Adrenal gland (tissue), 12 donors: ENCODE results near the gene AGFG1. TPM values are rescaled to one million over a fixed set of nuclear protein-coding genes. Genes with fewer than 3 reads are reported as not detected.
A peak's percentile ranks its signal among the peaks of the same experiment; 100 is the strongest.

ENCODE experiments used
- DNase-seq, 7 donors: peaks; one replicate each; pipeline ENCODE4 v3.0.0-alpha.2; 2019 to 2020
- H3K27ac ChIP-seq, 5 donors: fragments of 200-600 bp; sonication (generic) in 4 of 5; 1 replicate in 3 of 5; 2 replicates in 2 of 5; pipeline versions ENCODE4 v1.5.1 to v1.8.0; 2016 to 2020; ENCODE audit warnings: mild to moderate bottlenecking in 1 of 5
- H3K27me3 ChIP-seq: fragments of 200-600 bp; 2 replicates; pipeline ENCODE4 v1.8.0; 2021
- H3K36me3 ChIP-seq, 2 donors: fragments of 200-600 bp; replicated peaks in 1 of 2; 1 replicate in 1 of 2; 2 replicates in 1 of 2; pipeline versions ENCODE4 v1.5.1 to v1.8.0; 2018 to 2022
- H3K4me1 ChIP-seq, 2 donors: fragments of 200-600 bp; replicated peaks in 1 of 2; 1 replicate in 1 of 2; 2 replicates in 1 of 2; pipeline versions ENCODE4 v1.5.1 to v1.8.0; 2018 to 2021
- H3K4me3 ChIP-seq, 4 donors: fragments of 200-600 bp; sonication (generic) in 3 of 4; one replicate each; pipeline ENCODE4 v1.5.1; 2016 to 2018
- H3K9me3 ChIP-seq, 3 donors: fragments of 200-600 bp; sonication (generic) in 1 of 3; replicated peaks in 1 of 3; 1 replicate in 2 of 3; 2 replicates in 1 of 3; pipeline versions ENCODE4 v1.5.1 to v1.8.0; 2016 to 2021
- POLR2A ChIP-seq, 2 donors: fragments of 450-650 bp; IDR thresholded peaks; one replicate each; pipeline ENCODE4 v1.6.1; 2017; ENCODE audit warnings: antibody characterized with exemption in 2 of 2, mild to moderate bottlenecking in 2 of 2, moderate library complexity in 1 of 2
- WGBS, 4 donors: extraction: QIAGEN DNeasy Blood & Tissue Kit in 2 of 4; methylation state at CpG; one replicate each; pipeline versions ENCODE4 v1.1.5 to v1.1.7; 2013 to 2017; 5-methylcytosine and 5-hydroxymethylcytosine counted together
- intact Hi-C, 2 donors: fragments of 100-400 bp; cut with DNase I; formaldehyde crosslinking; loops; one replicate each; pipeline versions ENCODE4 v1.14.1 to v1.15.0; 2022 to 2023
- polyA plus RNA-seq, 3 donors: library from polyadenylated mRNA; stranded (reverse); fragments of 200-250 nt in 2 of 3; fragments of 350-450 nt in 1 of 3; fragmentation: Illumina TruSeq in 1 of 3; extraction: RNeasy Lipid Tissue Mini Kit (QIAGEN cat#74804) in 1 of 3; gene quantifications; one replicate each; pipeline ENCODE4 v1.2.3, GENCODE V29; 2013 to 2014
- total RNA-seq, 9 donors: library from RNA; depleted of rRNA in 4 of 9; stranded (reverse); fragments of >200 nt in 4 of 9; fragments of 120-200 nt in 1 of 9; fragmentation: NEBNext Ultra II Directional in 1 of 9; extraction: Animal tissue kit (Norgen Biotek cat#: 25700) in 1 of 9; gene quantifications; one replicate each; pipeline versions ENCODE4 v1.1.0 to v1.2.4, GENCODE V29; 2013 to 2023
- TF ChIP-seq, protein P1 (sequence below), 6 experiments: fragments of 450-650 bp in 4 of 6; fragments of 200-600 bp in 2 of 6; sonication (generic) in 1 of 6; IDR thresholded peaks; 1 replicate in 5 of 6; 2 replicates in 1 of 6; pipeline versions ENCODE4 v1.5.1 to v1.8.0; 2016 to 2021; ENCODE audit warnings: antibody characterized with exemption in 6 of 6, mild to moderate bottlenecking in 2 of 6, moderate library complexity in 1 of 6
- donor health status: healthy with polysubstance abuse.
- donor health status: Bipolar disorder and iron deficiency.
- donor health status: DM: yes; HTN: yes; CAD: no.
- donor health status: DM: no; HTN: no; CAD: no.
- donor health status: DM: no; HTN: no; CAD: no.
- donor health status: DM: yes; HTN: yes; CAD: no.

Gene AGFG1
- total and polyA plus RNA-seq, 12 donors, result 13.5 to 117 (median 64.7) TPM

DNA sequence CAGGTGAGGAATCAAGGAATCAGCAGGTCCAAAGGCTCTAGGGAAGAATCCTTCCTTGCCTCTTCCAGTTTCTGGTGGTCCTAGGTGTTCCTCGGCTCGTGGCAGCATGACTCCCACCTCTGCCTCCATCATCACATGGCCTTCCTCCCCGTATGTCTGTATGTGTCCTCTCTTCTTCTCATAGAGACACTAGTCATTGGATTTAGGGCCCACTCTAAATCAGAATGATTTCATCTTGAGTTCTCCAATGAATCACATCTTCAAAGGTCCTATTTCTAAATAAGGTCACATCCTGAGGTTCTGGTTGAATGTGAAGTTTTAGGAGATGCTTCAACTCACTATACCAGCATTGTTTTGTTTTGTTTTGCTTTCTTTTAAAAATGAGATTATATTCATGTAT, 11.1 kb upstream of the AGFG1 start:
- DNase-seq, result no peak
- Histone ChIP-seq H3K9me3 (no peaks in the 10 kb centered on the region), H3K4me1 (peaks cover 8 to 23% of the 10 kb centered on the region in 2 donors), H3K4me3 (no peak overlapping the region), H3K36me3 (no peaks in the 10 kb centered on the region), H3K27ac (no peak overlapping the region), H3K27me3 (no peaks in the 10 kb centered on the region)
- intact Hi-C loops, result no loop called here
- TF ChIP-seq, protein P1, sequence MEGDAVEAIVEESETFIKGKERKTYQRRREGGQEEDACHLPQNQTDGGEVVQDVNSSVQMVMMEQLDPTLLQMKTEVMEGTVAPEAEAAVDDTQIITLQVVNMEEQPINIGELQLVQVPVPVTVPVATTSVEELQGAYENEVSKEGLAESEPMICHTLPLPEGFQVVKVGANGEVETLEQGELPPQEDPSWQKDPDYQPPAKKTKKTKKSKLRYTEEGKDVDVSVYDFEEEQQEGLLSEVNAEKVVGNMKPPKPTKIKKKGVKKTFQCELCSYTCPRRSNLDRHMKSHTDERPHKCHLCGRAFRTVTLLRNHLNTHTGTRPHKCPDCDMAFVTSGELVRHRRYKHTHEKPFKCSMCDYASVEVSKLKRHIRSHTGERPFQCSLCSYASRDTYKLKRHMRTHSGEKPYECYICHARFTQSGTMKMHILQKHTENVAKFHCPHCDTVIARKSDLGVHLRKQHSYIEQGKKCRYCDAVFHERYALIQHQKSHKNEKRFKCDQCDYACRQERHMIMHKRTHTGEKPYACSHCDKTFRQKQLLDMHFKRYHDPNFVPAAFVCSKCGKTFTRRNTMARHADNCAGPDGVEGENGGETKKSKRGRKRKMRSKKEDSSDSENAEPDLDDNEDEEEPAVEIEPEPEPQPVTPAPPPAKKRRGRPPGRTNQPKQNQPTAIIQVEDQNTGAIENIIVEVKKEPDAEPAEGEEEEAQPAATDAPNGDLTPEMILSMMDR (IDR thresholded peaks at IDR 0.05), result no peak
- no peak for TF ChIP-seq POLR2A (IDR thresholded peaks at IDR 0.05)
- 83 to 86% (median 83%) methylated on average over 3 of the region's 3 CpGs for WGBS, 4 donors

DNA sequence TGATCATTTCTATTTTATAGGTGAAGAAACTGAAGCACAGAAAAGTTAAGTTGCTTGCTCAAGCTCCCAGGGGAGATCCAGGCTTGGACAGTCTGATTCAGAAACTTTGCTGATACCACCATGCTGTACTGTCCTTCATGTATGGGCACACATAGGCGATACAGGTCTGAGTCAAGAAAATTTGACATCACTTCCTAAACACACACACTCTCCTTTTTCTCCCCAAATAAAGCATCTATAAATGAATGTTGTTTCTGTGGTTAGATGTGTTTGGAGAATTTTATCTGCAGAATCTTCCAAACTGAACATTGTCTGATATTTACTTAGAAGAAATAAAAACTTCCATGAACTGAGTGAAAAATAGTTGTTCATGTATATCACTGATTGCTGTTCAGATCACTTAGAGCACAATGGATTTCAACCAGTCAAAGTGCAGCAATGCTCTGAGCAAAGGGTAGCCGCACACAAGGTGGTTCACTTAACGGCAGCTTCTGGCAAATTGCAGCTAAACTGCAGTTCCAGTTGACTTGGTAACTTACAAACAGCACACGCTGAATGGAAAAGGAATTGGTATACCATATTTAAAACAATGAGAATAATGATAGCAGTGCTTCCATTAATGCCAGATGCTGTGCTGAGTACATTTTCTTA, 10.0 kb upstream of the AGFG1 start:
- Histone ChIP-seq H3K36me3 (no peaks in the 10 kb centered on the region), H3K27ac (peak overlapping the region in 1 of 5 donors; percentile 41), H3K4me3 (no peak overlapping the region), H3K27me3 (no peaks in the 10 kb centered on the region), H3K4me1 (peaks cover 19 to 34% of the 10 kb centered on the region in 2 donors), H3K9me3 (no peaks in the 10 kb centered on the region)
- TF ChIP-seq, protein P1 (IDR thresholded peaks at IDR 0.05), result no peak
- no peak for TF ChIP-seq POLR2A (IDR thresholded peaks at IDR 0.05)
- intact Hi-C loops, result no loop called here
- WGBS, 4 donors, result 72 to 80% (median 74%) methylated on average over 4 of the region's 4 CpGs
- no peak for DNase-seq

DNA sequence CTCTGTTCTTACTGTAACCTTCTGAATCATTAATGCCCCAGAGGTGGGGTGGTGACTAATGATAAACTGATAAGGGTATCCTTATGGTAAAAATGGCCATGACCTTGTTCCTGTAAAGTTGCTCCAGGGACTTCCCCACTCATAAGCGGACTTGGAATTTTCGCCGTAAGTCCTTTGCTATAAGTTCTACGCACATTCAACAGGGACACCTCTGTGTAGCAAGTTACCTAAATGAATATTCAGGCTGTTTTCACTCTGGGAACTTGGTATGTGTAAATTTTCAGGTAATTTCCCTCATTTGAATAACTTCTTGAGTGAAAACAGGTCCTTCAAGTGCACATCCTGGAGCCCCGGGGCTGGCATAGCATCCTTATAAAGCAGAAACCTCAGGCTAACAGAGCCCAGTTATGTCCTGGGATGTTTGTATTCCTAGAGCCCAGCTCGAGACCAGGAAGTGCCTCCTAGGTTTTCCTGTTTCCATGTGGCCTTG, 9.4 kb upstream of the AGFG1 start:
- no peaks in the 10 kb centered on the region for H3K27me3 ChIP-seq
- H3K36me3 ChIP-seq, result no peaks in the 10 kb centered on the region
- DNase-seq, result peak in 1 of 7 donors; percentile 29
- 48 to 54% (median 51%) methylated on average over 6 of the region's 6 CpGs for WGBS, 4 donors
- intact Hi-C loops, result no loop called here
- H3K27ac ChIP-seq, result peak overlapping the region in 1 of 5 donors; percentile 41
- TF ChIP-seq POLR2A (IDR thresholded peaks at IDR 0.05), result no peak
- TF ChIP-seq, protein P1 (IDR thresholded peaks at IDR 0.05), result no peak
- H3K9me3 ChIP-seq, result no peaks in the 10 kb centered on the region
- H3K4me1 ChIP-seq, result peaks cover 24 to 39% of the 10 kb centered on the region in 2 donors
- H3K4me3 ChIP-seq, result no peak overlapping the region

DNA sequence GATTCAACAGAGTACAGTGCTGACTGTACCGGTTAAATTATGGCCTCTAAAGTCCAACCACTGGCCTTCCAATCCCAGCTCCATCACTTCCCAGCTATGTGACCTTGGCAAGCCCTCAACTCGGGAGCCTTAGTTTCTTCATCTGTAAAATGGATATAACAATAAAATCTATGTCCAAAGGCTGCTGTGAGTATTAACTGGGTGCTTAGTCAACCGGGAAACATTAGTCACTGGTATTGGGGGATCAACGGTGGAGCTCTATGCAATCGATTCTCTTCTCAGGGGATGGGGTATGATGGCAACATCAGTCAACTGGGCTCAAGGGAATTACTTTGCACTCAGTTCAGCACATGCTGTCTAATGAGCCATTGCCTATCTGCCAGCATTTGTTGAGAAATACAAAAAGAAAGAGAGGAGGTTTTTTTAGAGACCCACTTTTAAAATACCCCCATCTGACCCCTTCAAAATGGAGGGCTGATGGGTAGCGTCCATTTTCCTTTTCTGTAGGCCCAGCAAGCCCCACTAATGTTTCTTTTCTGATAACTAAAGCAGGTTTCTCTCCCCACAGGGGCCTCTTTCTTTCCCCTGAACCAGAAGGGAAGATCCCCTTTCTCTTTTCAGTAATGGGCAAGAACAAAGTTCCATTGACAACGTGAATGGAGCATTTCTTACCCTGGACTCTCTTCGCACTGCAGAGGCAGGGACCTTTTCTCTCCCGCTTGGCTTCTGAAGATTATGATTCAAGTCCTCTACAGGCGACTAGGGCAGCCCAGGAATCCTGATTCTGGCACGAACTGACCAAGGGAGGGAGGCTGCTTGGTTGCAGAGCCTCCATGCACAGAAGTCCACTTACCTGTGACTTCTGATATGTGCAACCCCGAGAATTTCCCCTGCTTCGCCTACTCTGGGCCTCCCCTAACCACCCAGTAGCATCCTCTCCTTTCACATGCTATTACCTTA, 8.7 kb upstream of the AGFG1 start:
- intact Hi-C loops, result no loop called here
- TF ChIP-seq, protein P1 (IDR thresholded peaks at IDR 0.05), result no peak
- no peak for TF ChIP-seq POLR2A (IDR thresholded peaks at IDR 0.05)
- 74 to 84% (median 80%) methylated on average over 13 of the region's 13 CpGs for WGBS, 4 donors

More for the DNA sequence above, 8.7 kb upstream of the AGFG1 start:
- H3K27ac ChIP-seq, result peak overlapping the region in 1 of 5 donors; percentile 41
- no peak for DNase-seq
- H3K9me3 ChIP-seq, result no peaks in the 10 kb centered on the region
- no peaks in the 10 kb centered on the region for H3K36me3 ChIP-seq
- H3K4me1 ChIP-seq, result peaks cover 25 to 42% of the 10 kb centered on the region in 2 donors
- H3K4me3 ChIP-seq, result no peak overlapping the region
- H3K27me3 ChIP-seq, result no peaks in the 10 kb centered on the region
